Uterus (tissue), 4 donors: ENCODE measurements around the gene PAX6. TPM values are rescaled to one million over a fixed set of nuclear protein-coding genes. Genes with fewer than 3 reads are reported as not detected.
A peak's percentile ranks its signal among the peaks of the same experiment; 100 is the strongest.

Experiments used
- DNase-seq, 2 donors: peaks; one replicate each; pipeline ENCODE4 v3.0.0-alpha.2; 2019 to 2020
- H3K27ac ChIP-seq, 2 donors: fragments of 200-600 bp; sonication (generic); 1 replicate in 1 of 2; 2 replicates in 1 of 2; pipeline ENCODE4 v1.5.1; 2016 to 2018
- H3K27me3 ChIP-seq, 2 donors: fragments of 200-600 bp; sonication (generic); one replicate each; pipeline ENCODE4 v1.5.1; 2018 to 2019; ENCODE audit warnings: control low read depth in 1 of 2
- H3K36me3 ChIP-seq, 2 donors: fragments of 200-600 bp; sonication (generic); one replicate each; pipeline ENCODE4 v1.5.1; 2019; ENCODE audit warnings: control low read depth in 1 of 2
- H3K4me1 ChIP-seq, 2 donors: fragments of 200-600 bp; sonication (generic); one replicate each; pipeline ENCODE4 v1.5.1; 2018 to 2019; ENCODE audit warnings: control low read depth in 1 of 2
- H3K4me3 ChIP-seq, 2 donors: fragments of 200-600 bp; sonication (generic); 1 replicate in 1 of 2; 2 replicates in 1 of 2; pipeline ENCODE4 v1.5.1; 2018 to 2019; ENCODE audit warnings: mild to moderate bottlenecking in 1 of 2
- H3K9me3 ChIP-seq, 2 donors: fragments of 200-600 bp; sonication (generic); one replicate each; pipeline ENCODE4 v1.5.1; 2019; ENCODE audit warnings: control low read depth in 1 of 2
- POLR2A ChIP-seq, 2 donors: fragments of 450-650 bp; IDR thresholded peaks; one replicate each; pipeline ENCODE4 v1.6.1; 2016; ENCODE audit warnings: antibody characterized with exemption in 2 of 2, mild to moderate bottlenecking in 1 of 2, moderate library complexity in 1 of 2
- intact Hi-C: fragments of 100-400 bp; cut with DNase I; formaldehyde crosslinking; loops from one replicate; pipeline ENCODE4 v1.15.1; 2023; ENCODE audit warnings: low total_unique reads
- total RNA-seq, 4 donors: library from RNA; depleted of rRNA in 3 of 4; stranded (reverse); fragments of >200 nt in 3 of 4; gene quantifications; one replicate each; pipeline versions ENCODE4 v1.1.0 to v1.2.4, GENCODE V29; 2014 to 2023
- TF ChIP-seq, protein P1 (sequence below), 4 experiments: fragments of 200-600 bp in 2 of 4; fragments of 450-650 bp in 2 of 4; sonication (generic) in 2 of 4; IDR thresholded peaks; one replicate each; pipeline ENCODE4 v1.5.1; 2016 to 2019; ENCODE audit warnings: antibody characterized with exemption in 4 of 4, mild to moderate bottlenecking in 2 of 4, moderate library complexity in 1 of 4
- donor health status: DM: yes; HTN: yes; CAD: no.

PAX6 gene
- total RNA-seq, 4 donors from 2014 or later = 0.62 TPM; not detected in 3

DNA sequence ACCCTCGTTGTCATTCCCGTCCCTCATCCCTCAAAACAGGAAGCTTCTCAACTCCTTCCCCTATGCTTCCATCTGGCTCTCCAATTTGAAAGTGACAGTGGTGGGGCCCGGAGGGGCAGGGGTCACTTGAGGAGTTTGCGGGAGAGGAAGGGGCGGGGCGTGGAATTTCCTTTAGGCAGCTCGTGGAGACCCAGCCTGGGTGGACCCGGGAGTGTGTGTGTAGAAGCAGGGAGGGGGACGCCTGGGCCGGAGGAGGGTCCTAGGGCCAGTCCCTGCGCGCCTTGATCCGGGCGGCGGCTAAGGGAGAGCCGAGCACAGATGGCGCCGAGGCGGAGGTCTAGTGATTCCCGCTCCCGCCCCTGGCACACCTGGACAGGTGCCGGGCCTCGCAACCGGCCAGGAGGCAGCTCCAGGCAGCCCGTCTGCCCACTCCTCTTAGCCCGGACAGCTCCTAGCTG, 7.8 kb upstream of the PAX6 start:
- Histone ChIP-seq H3K27me3 (peaks cover 22 to 81% of the 10 kb centered on the region in 2 donors), H3K4me1 (peaks cover 0 to 24% of the 10 kb centered on the region in 2 donors), H3K27ac (no peak overlapping the region), H3K4me3 (no peak overlapping the region), H3K9me3 (no peaks in the 10 kb centered on the region), H3K36me3 (no peaks in the 10 kb centered on the region)
- DNase-seq = no peak
- intact Hi-C loops = no loop called here
- TF ChIP-seq, protein P1, sequence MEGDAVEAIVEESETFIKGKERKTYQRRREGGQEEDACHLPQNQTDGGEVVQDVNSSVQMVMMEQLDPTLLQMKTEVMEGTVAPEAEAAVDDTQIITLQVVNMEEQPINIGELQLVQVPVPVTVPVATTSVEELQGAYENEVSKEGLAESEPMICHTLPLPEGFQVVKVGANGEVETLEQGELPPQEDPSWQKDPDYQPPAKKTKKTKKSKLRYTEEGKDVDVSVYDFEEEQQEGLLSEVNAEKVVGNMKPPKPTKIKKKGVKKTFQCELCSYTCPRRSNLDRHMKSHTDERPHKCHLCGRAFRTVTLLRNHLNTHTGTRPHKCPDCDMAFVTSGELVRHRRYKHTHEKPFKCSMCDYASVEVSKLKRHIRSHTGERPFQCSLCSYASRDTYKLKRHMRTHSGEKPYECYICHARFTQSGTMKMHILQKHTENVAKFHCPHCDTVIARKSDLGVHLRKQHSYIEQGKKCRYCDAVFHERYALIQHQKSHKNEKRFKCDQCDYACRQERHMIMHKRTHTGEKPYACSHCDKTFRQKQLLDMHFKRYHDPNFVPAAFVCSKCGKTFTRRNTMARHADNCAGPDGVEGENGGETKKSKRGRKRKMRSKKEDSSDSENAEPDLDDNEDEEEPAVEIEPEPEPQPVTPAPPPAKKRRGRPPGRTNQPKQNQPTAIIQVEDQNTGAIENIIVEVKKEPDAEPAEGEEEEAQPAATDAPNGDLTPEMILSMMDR (IDR thresholded peaks at IDR 0.05) = no peak

DNA sequence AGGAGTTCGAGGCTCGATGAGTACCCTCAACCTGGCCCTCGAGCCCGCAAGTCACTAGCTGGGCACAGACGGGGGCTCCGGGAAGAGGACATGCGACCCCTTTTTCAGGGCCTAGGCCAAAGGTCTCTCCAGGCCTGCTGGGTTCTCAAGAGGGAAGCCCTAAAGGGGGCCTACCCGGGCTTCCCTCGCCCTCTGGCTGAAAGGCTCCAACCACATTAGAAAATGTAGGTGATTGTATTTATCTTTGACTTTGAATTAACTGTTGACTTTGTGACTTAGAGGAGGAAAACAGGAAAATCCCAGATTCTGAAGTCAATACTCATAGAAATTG, 7.3 kb upstream of the PAX6 start:
- Histone ChIP-seq H3K4me3 (no peak overlapping the region), H3K4me1 (peaks cover 0 to 24% of the 10 kb centered on the region in 2 donors)

DNA sequence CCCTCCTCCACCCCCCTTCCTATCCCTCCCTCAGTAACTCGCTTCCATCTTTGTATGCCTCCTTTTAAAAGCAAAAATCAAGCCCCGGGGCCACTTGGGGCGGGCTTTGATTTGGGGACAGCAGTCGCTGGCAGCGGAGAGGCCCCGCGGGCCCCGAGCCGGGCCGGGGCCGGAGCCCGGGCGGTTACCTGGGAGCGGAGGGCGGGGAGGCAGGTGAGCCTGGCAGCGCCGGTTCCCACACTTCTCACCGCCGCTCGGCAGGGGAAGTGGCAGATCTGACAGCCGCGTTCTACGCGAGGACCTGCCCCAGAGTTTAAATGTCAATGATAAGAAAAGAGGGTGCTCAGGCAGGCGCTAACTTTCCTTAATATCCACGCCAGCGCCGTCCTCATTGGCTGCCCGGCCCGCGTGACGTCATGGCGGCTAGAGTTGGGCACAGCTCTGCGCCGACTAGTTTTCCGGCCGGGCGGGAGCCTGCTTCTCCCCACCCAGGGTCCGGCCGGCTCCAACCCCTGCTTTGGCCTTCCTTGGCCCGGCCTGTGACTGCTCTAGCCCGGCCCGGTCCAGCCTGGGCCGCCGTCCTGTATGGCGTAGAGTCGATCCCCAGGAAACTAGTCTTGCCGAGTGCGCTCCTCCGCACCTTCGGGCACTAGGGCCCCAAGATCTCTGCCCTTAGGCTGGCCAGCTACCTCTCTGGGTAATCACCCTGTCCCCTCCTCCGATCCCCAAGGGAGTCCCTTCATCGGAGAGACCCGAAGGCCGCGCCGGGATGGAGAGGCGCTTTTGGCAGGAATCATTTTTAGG, 6.7 kb upstream of the PAX6 start:
- peaks cover 0 to 26% of the 10 kb centered on the region in 2 donors for H3K4me1 ChIP-seq
- peaks cover 19 to 87% of the 10 kb centered on the region in 2 donors for H3K27me3 ChIP-seq
- intact Hi-C loops = no loop called here
- DNase-seq = no peak
- no peak for TF ChIP-seq POLR2A (IDR thresholded peaks at IDR 0.05)
- TF ChIP-seq, protein P1 (IDR thresholded peaks at IDR 0.05) = no peak
- no peak overlapping the region for H3K27ac ChIP-seq
- H3K36me3 ChIP-seq = no peaks in the 10 kb centered on the region
- H3K9me3 ChIP-seq = no peaks in the 10 kb centered on the region
- no peak overlapping the region for H3K4me3 ChIP-seq

More for the DNA sequence above, 7.3 kb upstream of the PAX6 start:
- no peaks in the 10 kb centered on the region for H3K36me3 ChIP-seq
- H3K27ac ChIP-seq = no peak overlapping the region
- DNase-seq = no peak
- H3K9me3 ChIP-seq = no peaks in the 10 kb centered on the region
- H3K27me3 ChIP-seq = peaks cover 19 to 84% of the 10 kb centered on the region in 2 donors
- TF ChIP-seq, protein P1 (IDR thresholded peaks at IDR 0.05) = no peak
- no peak for TF ChIP-seq POLR2A (IDR thresholded peaks at IDR 0.05)
- intact Hi-C loops = no loop called here

DNA sequence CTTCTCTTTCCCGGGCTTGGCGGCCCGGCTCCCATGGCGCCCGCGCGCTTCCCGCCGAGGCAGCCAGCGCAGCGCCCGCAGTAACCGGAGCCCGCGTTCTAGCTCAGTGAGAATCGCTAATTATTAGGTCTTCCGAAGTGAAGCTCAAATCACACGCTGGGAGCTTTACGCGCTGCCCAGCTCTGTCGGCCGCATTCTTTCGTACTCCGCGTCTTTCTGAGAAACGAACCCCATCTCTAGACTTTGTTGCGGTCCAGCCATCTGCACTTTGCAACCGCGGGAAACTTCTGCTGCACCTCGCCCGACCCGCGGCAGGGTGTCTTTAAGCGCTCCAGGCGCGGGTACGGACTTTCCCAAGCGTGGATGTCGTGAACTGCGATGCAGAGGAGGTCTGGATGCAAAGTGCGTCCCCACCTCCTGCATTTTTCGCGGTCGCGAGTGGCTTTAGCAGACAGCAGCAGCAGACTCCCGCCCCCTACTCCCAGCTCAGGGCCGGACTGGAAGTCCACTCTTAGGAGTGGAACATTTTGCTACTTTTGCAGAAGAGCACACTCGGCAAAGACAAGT, 6.0 kb upstream of the PAX6 start:
- TF ChIP-seq, protein P1 (IDR thresholded peaks at IDR 0.05) = no peak
- no peak for TF ChIP-seq POLR2A (IDR thresholded peaks at IDR 0.05)
- intact Hi-C loops = no loop called here
- no peaks in the 10 kb centered on the region for H3K36me3 ChIP-seq
- H3K9me3 ChIP-seq = no peaks in the 10 kb centered on the region
- peaks cover 0 to 31% of the 10 kb centered on the region in 2 donors for H3K4me1 ChIP-seq
- peaks cover 26 to 86% of the 10 kb centered on the region in 2 donors for H3K27me3 ChIP-seq
- no peak overlapping the region for H3K27ac ChIP-seq
- no peak for DNase-seq
- peak overlapping the region in 1 of 2 donors; percentile 12 for H3K4me3 ChIP-seq

DNA sequence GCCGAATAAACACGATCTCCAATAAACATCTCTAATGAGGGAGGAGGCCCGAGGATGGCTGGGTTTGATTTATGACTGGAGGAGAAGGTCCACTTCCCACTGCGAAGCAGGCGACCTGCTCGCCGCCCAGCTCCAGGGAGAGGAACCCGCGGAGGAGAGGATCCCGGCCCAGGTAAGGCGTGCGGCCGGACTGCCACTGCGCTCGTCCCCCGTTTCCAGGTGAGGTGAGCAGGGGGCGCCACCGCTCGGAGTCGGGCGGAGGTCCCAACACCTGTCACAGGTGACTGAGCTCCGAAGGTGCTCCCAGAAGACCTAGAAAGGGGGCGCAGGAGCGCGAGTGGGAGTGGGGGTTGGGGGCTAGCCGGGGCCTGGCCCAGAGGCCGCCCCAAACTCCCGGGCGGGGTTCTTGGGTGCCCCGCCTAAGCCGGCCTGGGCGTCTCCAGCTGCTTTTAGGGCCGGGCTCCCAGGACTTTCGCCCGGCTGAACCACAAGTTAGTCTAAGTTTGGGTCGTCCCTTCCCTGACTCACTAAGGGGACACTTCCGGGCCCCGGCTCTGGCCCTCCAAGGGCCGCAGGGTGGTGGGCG, 5.4 kb upstream of the PAX6 start:
- no peak for DNase-seq
- no peak for TF ChIP-seq POLR2A (IDR thresholded peaks at IDR 0.05)
- TF ChIP-seq, protein P1 (IDR thresholded peaks at IDR 0.05) = no peak
- Histone ChIP-seq H3K4me3 (peak overlapping the region in 1 of 2 donors; percentile 12), H3K9me3 (no peaks in the 10 kb centered on the region), H3K36me3 (no peaks in the 10 kb centered on the region), H3K27ac (no peak overlapping the region), H3K4me1 (peaks cover 0 to 33% of the 10 kb centered on the region in 2 donors), H3K27me3 (peaks cover 32 to 85% of the 10 kb centered on the region in 2 donors)
- intact Hi-C loops = no loop called here
